LNCAP (cell line): ENCODE results near the gene AKR7A2.

Experiments used
- TF ChIP-seq, protein P1 (sequence below): fragments of 450-650 bp; IDR thresholded peaks from 2 replicates; pipeline ENCODE4 v1.5.1; 2017; ENCODE audit warnings: mild to moderate bottlenecking

The AKR7A2 gene

GRCh38 chr1:19328486-19328885, 16.5 kb upstream of the AKR7A2 start:
- TF ChIP-seq, protein P1, sequence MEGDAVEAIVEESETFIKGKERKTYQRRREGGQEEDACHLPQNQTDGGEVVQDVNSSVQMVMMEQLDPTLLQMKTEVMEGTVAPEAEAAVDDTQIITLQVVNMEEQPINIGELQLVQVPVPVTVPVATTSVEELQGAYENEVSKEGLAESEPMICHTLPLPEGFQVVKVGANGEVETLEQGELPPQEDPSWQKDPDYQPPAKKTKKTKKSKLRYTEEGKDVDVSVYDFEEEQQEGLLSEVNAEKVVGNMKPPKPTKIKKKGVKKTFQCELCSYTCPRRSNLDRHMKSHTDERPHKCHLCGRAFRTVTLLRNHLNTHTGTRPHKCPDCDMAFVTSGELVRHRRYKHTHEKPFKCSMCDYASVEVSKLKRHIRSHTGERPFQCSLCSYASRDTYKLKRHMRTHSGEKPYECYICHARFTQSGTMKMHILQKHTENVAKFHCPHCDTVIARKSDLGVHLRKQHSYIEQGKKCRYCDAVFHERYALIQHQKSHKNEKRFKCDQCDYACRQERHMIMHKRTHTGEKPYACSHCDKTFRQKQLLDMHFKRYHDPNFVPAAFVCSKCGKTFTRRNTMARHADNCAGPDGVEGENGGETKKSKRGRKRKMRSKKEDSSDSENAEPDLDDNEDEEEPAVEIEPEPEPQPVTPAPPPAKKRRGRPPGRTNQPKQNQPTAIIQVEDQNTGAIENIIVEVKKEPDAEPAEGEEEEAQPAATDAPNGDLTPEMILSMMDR, result no peak

- TF ChIP-seq, protein P1, result no peak
These were observed 15.8 kb upstream of the AKR7A2 start for GRCh38 chr1:19327736-19328135.

DNA sequence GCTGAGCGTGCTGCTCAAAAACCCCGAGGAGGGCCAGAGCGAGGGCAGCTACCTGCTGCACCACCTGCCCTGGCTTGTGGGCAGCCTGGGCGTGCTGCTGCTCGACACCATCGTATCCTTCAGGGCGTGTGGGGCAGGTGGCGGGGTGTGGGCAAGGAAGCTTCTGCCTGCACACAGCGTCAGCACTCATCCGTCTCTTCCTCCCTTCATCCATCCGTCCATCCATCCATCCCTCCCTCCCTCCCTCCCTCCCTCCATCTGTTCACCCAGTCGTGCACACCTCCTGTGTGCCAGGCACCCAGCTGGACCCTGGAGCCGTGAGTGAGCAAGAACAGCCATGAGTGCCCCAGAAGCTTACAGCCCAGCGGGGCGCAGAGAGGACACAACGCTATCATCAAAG, 15.4 kb upstream of the AKR7A2 start:
- TF ChIP-seq, protein P1, result no peak

- TF ChIP-seq, protein P1, result no peak
These were observed 14.8 kb upstream of the AKR7A2 start for GRCh38 chr1:19326748-19327065.

DNA sequence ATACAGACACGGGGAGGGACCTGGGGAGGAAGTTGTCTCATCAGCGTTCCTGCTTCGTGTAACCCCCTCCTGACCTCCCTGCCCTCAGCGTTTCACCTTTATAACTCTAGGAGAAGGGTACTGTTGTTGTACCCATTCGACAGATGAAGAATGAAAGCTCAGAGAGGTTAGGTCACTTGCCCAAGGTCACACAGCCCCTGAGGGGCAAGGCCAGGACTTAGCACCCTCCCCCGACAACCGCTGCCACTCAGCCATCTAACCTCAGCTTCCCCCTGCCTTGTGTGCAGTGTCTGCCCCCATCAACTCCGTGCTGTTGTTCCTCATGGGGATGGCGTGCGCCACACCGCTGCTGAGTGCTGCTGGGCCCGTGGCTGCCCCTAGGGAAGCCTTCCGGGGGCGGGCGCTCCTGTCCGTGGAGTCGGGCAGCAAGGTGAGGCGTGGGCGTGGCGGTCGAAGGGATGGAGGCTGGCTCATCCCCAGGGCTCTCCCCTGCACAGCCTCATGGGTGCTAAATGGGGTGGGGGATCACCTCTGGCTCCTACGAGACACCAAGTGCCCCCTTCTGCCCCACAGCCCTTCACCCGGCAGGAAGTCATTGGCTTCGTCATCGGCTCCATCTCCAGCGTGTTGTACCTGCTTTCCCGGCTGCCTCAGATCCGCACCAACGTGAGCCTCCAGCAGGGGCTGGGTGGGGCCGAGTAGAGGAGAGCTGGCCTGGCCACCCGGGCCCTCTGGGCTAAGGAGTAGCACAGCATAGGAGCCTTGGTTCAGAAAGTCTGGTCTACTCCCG, 14.2 kb upstream of the AKR7A2 start:
- TF ChIP-seq, protein P1, result no peak

DNA sequence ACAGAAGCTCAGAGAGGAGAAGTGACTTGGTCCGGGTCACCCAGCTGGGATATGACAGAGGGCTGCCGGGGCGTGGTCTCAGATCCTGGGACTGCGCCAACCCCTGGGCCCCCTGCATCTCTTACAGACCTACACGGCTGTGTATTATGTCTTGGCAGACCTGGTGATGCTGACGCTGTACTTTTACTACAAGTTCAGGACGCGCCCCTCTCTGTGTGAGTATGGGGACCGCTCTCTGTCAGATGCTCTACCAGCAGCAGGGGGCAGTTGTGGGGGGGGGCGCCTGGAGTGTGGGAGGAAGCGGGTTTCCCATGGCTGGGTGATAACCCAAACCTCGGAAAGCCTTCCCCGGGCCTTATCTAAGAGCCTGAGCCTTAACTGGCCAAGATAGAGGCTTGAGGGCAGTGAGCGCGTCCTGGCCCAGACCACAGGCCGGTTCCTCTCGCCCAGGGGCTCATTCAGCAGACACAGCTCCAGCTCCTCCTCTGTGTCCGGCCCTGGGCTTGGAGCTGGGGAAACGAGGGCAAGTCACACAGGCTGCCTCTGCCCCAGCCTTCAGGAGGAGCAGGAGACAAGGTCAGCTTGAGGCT, 13.5 kb upstream of the AKR7A2 start:
- TF ChIP-seq, protein P1, result no peak

DNA sequence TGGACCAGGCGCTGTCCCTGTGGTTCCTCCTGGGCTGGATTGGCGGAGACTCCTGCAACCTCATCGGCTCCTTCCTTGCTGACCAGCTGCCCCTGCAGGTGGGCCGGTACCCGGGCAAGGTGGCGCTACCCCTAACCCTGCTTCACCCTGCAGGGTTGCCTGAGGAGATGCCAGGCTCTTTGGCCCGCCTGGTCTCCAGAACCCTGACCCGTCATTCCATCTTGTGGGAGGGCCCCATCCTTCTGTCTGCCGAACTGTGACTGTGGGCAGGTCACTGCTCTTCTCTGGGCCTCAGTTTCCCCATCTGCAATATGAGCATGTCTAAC, 12.7 kb upstream of the AKR7A2 start:
- TF ChIP-seq, protein P1, result no peak
